Peyer's patch (tissue), 4 donors: ENCODE data around the gene SLC6A18.

ENCODE experiments used
- CTCF ChIP-seq, 6 experiments: fragments of 450-650 bp in 4 of 6; fragments of 200-600 bp in 2 of 6; sonication (generic) in 1 of 6; IDR thresholded peaks; one replicate each; pipeline ENCODE4 v1.5.1; 2017 to 2019; ENCODE audit warnings: antibody characterized with exemption in 6 of 6, mild to moderate bottlenecking in 3 of 6, moderate library complexity in 1 of 6
- POLR2A ChIP-seq, 2 donors: fragments of 450-650 bp; IDR thresholded peaks; one replicate each; pipeline ENCODE4 v1.5.1; 2017; ENCODE audit warnings: antibody characterized with exemption in 2 of 2, mild to moderate bottlenecking in 2 of 2, moderate library complexity in 2 of 2

- TF ChIP-seq CTCF (IDR thresholded peaks at IDR 0.05) (no peak), POLR2A (IDR thresholded peaks at IDR 0.05) (no peak)
Observed at GRCh38 chr5:1186351-1187233, 38.6 kb upstream of the SLC6A18 start.
